Stomach smooth muscle (tissue), 2 donors: ENCODE measurements around the gene CHL1.

Source experiments
- H3K27ac ChIP-seq: one replicate; pipeline ENCODE4 v1.7.0; 2013; ENCODE audit warnings: mild to moderate bottlenecking, low read length, inconsistent platforms
- H3K27me3 ChIP-seq, 2 donors: one replicate each; pipeline ENCODE4 v1.7.0; 2013; ENCODE audit warnings: low read length in 2 of 2; ENCODE audit not compliant: insufficient read depth in 2 of 2, control insufficient read depth in 1 of 2
- H3K36me3 ChIP-seq, 2 donors: one replicate each; pipeline ENCODE4 v1.7.0; 2013; ENCODE audit warnings: low read length in 2 of 2; ENCODE audit not compliant: control insufficient read depth in 2 of 2, insufficient read depth in 2 of 2
- H3K4me1 ChIP-seq: one replicate; pipeline ENCODE4 v1.7.0; 2013; ENCODE audit warnings: low read length; ENCODE audit not compliant: control insufficient read depth, insufficient read depth
- H3K4me3 ChIP-seq, 2 donors: one replicate each; pipeline ENCODE4 v1.7.0; 2013; ENCODE audit warnings: low read length in 2 of 2
- H3K9ac ChIP-seq, 2 donors: one replicate each; pipeline ENCODE4 v1.7.0; 2013; ENCODE audit warnings: low read length in 2 of 2, mild to moderate bottlenecking in 1 of 2
- H3K9me3 ChIP-seq, 2 donors: one replicate each; pipeline ENCODE4 v1.7.0; 2013; ENCODE audit warnings: low read length in 2 of 2; ENCODE audit not compliant: control insufficient read depth in 2 of 2
- donor health status: healthy.
- donor health status: Pancreatic carcinoma.

The CHL1 gene, protein sequence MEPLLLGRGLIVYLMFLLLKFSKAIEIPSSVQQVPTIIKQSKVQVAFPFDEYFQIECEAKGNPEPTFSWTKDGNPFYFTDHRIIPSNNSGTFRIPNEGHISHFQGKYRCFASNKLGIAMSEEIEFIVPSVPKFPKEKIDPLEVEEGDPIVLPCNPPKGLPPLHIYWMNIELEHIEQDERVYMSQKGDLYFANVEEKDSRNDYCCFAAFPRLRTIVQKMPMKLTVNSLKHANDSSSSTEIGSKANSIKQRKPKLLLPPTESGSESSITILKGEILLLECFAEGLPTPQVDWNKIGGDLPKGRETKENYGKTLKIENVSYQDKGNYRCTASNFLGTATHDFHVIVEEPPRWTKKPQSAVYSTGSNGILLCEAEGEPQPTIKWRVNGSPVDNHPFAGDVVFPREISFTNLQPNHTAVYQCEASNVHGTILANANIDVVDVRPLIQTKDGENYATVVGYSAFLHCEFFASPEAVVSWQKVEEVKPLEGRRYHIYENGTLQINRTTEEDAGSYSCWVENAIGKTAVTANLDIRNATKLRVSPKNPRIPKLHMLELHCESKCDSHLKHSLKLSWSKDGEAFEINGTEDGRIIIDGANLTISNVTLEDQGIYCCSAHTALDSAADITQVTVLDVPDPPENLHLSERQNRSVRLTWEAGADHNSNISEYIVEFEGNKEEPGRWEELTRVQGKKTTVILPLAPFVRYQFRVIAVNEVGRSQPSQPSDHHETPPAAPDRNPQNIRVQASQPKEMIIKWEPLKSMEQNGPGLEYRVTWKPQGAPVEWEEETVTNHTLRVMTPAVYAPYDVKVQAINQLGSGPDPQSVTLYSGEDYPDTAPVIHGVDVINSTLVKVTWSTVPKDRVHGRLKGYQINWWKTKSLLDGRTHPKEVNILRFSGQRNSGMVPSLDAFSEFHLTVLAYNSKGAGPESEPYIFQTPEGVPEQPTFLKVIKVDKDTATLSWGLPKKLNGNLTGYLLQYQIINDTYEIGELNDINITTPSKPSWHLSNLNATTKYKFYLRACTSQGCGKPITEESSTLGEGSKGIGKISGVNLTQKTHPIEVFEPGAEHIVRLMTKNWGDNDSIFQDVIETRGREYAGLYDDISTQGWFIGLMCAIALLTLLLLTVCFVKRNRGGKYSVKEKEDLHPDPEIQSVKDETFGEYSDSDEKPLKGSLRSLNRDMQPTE (N-terminal part only)

DNA sequence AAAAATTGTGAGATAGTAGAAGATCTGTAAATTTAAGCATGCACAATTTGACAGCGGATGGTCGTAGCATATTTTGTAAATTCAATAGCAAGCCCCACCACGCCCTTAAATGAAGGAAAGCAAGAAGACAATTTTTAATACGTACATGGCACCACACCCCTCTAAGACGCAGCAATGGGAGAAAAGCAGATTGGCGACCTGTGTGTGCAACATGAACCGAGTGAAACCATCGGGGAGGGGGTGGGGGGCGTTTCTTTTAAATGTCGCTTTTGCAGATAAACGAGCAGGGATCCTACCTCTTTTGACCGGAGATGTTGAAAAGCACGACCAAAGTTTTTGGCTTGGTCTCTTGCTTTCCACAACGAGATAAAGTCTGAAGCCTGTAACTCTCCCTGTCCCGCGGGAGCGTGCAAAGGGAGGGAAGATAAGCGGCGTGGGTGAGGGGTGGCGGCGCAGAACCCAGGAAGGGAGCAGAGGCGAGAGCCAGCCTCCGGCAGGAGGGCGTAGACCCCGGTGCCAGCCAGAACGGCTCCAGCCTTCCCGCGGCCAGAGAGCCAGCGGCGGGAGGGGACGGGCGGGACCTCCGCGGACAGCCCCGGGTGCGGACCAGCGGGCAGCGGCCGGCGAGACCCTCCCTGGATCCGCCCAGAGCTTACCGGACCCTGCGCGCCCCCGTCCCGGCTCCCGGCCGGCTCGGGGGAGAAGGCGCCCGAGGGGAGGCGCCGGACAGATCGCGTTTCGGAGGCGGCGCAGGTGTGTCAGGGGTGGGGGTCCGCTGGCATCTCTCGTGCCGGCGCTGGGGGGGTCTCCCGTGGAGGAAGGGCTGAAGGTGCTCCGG, at the start of gene CHL1:
TSS of gene CHL1 (plus strand) at position 453 of the 838 bp plus-strand sequence. CDS start 123,014 bp downstream, outside the sequence.
- Histone ChIP-seq H3K4me1 (peaks cover 17% of the 10 kb centered on the region), H3K9me3 (no peaks in the 10 kb centered on the region), H3K4me3 (peak within 1 kb of the TSS; percentile 49 to 66), H3K27ac (no peak within 1 kb of the TSS), H3K9ac (peak within 1 kb of the TSS in 1 of 2 donors; percentile 38), H3K27me3 (peaks cover 0 to 45% of the 10 kb centered on the region in 2 donors), H3K36me3 (no peaks in the 10 kb centered on the region)

DNA sequence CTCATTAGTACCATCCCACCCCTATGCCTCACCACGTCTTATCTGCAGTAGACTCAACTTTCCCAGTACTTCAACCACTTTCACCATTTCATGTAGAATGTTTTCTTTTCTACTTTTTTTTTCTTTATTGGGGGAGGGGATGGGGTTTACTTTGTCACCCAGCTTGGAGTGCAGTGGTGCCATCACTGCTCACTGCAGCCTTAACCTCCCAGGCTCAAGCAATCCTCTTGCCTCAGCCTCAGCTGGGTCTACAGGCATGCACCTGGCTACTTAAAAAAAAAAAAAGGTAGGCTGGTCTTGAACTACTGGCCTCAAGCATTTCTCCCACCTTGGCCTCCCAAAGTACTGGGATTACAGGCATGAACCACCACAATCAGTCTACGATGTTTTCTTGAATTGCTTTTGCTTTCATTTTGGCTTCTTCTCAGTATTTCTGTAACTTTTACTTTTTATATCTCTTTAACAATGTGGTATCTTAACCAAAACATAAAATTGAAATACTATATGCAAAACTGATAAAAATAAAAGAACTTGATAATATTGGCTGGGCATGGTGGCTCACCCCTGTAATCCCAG, 44.9 kb upstream of the CHL1 start:
- H3K4me1 ChIP-seq = no peaks in the 10 kb centered on the region
- H3K27me3 ChIP-seq = no peaks in the 10 kb centered on the region
- H3K4me3 ChIP-seq = no peak overlapping the region
- no peak overlapping the region for H3K27ac ChIP-seq
- no peaks in the 10 kb centered on the region for H3K9me3 ChIP-seq
- no peak overlapping the region for H3K9ac ChIP-seq
- no peaks in the 10 kb centered on the region for H3K36me3 ChIP-seq

DNA sequence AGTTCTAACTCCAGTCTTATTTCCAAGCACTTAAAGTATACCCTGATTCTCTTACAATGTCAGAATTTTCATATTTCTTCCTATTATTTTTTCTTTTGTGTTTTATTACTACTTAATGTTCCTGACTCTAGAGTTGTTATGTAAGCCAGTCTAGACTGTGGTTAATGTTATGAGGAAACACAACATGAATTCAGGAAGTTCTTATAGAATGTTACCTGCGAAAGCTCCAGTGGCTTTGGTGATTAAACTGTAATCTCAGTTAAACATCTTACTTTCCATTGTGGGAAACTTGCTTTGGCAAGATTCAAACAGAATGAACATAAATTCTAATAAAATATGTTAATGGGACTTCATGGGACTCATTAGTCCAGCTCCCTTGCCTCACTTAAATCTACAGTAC, 36.6 kb upstream of the CHL1 start:
- no peak overlapping the region for H3K9ac ChIP-seq
- no peaks in the 10 kb centered on the region for H3K36me3 ChIP-seq
- H3K27ac ChIP-seq = no peak overlapping the region
- H3K4me1 ChIP-seq = no peaks in the 10 kb centered on the region
- no peak overlapping the region for H3K4me3 ChIP-seq
- no peaks in the 10 kb centered on the region for H3K9me3 ChIP-seq
- no peaks in the 10 kb centered on the region for H3K27me3 ChIP-seq

DNA sequence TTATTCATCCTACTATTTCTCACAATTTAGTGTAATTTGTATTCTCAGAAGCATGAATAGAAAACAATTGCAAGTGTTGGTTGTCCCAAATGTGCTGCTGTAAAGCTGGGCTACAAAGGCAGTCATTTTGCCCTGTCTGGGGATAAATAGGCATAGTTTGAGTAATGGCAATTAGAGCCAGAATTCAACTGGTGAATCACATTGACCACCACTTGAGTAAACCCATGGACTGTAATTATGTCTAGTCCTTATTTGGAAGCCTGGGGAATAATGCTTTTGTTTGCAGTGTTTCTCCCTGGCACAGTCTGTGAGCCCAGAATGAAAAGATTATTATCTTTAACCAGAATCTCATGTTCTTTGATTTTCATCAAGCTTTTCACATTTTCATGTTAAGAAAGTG, 30.5 kb upstream of the CHL1 start:
- Histone ChIP-seq H3K27me3 (no peaks in the 10 kb centered on the region), H3K9me3 (no peaks in the 10 kb centered on the region), H3K27ac (no peak overlapping the region), H3K36me3 (no peaks in the 10 kb centered on the region), H3K9ac (no peak overlapping the region), H3K4me3 (no peak overlapping the region), H3K4me1 (no peaks in the 10 kb centered on the region)

DNA sequence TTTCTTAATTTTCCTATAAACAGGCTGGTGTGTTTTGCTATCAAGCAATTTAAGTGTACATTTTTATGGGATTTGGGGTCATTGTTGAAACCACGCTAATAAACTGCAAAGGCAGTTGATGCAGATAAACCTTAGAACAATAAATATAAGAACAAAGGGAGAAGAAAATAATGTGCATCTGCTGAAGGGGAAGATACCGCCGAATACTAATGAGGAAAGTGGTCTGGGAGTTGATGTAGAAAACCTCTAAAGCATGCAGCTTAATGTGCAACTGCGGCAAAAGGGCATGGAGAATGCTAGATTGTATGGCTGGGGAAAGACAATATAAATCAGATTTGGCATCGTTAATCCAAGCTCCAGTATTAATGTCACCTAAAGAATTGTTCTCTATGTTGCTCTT, 29.8 kb upstream of the CHL1 start:
- Histone ChIP-seq H3K4me1 (no peaks in the 10 kb centered on the region), H3K9me3 (no peaks in the 10 kb centered on the region), H3K27ac (no peak overlapping the region)

DNA sequence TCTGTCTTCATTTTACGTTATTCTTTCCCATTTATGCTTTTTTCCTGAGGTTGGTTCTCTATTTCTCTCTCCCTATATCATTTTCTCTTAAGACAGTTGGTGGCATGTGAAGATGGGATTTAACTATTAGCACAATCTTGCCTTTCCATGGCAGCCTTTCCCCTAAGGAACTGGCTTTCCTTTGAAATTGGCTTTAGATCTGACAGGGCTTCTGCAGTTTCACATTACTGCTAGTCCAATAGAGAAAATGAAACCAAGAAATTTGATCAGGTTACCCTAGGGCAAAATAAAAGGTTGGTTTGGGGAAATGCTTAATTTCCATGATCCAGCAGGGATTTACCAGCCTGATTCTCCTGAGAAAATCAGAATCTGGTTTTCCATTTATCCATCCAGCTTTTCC, 22.7 kb upstream of the CHL1 start:
- no peaks in the 10 kb centered on the region for H3K4me1 ChIP-seq
- H3K9me3 ChIP-seq = no peaks in the 10 kb centered on the region
- H3K27me3 ChIP-seq = no peaks in the 10 kb centered on the region
- H3K27ac ChIP-seq = no peak overlapping the region
- H3K9ac ChIP-seq = no peak overlapping the region
- no peak overlapping the region for H3K4me3 ChIP-seq
- H3K36me3 ChIP-seq = no peaks in the 10 kb centered on the region

More for the DNA sequence above, 29.8 kb upstream of the CHL1 start:
- no peaks in the 10 kb centered on the region for H3K27me3 ChIP-seq
- H3K9ac ChIP-seq = no peak overlapping the region
- no peak overlapping the region for H3K4me3 ChIP-seq
- no peaks in the 10 kb centered on the region for H3K36me3 ChIP-seq

DNA sequence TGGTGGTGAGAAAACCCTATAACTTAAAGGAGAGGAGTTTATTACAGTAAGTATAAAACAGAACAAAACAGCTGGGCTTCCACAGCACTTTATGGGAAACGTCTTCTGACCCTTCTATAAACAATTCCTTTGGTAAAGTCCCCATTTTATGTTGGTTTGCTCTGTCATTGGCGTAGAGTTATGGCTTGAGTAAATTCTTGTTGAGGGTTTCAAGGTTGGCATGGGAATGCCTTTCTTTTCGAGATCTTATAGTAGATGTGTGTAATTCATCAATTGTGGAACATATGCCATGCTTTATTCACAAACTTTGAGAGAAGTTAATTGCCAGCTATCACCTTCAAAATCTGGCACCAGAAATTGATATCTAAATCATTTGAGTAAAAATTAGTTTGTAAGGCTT, 11.6 kb upstream of the CHL1 start:
- H3K9ac ChIP-seq = no peak overlapping the region
- no peaks in the 10 kb centered on the region for H3K27me3 ChIP-seq
- no peak overlapping the region for H3K27ac ChIP-seq
- no peaks in the 10 kb centered on the region for H3K9me3 ChIP-seq
- no peak overlapping the region for H3K4me3 ChIP-seq
- no peaks in the 10 kb centered on the region for H3K36me3 ChIP-seq
- no peaks in the 10 kb centered on the region for H3K4me1 ChIP-seq

DNA sequence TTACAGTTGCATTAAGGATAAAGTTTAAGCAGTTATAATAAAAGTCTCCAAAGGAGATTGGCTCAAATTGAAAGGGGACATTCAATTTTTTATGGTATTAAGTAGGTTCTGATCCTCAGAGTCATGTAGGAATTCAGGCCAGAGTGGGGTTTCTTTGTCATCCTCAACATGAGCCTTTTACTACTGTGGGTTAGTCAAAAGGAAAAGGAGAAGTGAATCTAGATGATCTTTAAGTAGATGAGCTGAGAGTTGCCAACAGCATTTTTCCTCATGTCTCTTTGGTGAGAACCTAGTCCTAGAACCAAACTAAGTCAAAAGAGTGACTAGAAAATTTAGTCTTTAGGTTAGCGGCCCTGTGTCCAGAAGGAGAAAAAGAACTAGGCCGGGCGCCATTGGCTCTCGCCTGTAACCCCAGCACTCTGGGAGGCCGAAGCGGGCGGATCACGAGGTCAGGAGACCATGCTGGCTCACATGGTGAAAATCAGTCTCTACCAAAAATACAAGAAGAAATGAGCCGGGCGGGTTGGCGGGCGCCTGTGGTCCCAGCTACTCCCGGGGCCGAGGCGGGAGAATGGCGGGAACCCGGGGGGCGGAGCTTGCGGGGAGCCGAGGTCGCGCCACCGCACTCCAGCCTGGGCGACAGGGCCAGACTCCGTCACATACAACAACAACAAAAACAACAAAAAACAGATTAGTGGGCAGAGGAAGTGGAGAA, 4.2 kb upstream of the CHL1 start:
- Histone ChIP-seq H3K27ac (no peak overlapping the region), H3K4me3 (no peak overlapping the region), H3K36me3 (no peaks in the 10 kb centered on the region), H3K27me3 (peaks cover 0 to 18% of the 10 kb centered on the region in 2 donors), H3K9ac (no peak overlapping the region), H3K4me1 (peaks cover 9% of the 10 kb centered on the region), H3K9me3 (no peaks in the 10 kb centered on the region)

DNA sequence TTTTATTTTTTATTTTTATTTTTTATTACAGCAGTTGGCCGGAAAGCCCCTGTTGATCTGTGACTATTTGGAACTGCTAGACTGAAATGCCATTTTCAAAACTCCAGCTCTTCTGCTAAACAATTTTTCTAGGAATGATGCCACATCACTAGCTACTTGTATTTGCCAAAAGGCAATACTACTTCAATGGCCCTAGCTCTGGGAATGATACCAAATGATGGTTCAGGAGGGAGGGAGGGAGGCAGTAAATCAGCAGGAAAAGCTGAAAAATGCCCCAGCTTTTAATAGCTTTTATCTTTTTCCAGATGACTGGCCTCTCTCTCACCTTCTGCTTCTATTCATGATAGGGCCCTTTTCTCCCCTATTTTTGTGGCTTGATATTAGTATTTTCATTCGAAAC, 2.6 kb upstream of the CHL1 start:
- Histone ChIP-seq H3K4me1 (peaks cover 17% of the 10 kb centered on the region), H3K4me3 (no peak overlapping the region), H3K27ac (no peak overlapping the region), H3K9me3 (no peaks in the 10 kb centered on the region), H3K36me3 (no peaks in the 10 kb centered on the region), H3K27me3 (peaks cover 0 to 34% of the 10 kb centered on the region in 2 donors), H3K9ac (no peak overlapping the region)
